Mesendoderm (in vitro differentiated cells): ENCODE measurements around the gene FUBP1.

Experiments
- DNase-seq: peaks from one replicate; pipeline ENCODE4 v3.0.0; 2013
- H2AK5ac ChIP-seq: 2 replicates; pipeline ENCODE4 v1.6.1; 2013; ENCODE audit warnings: low read length, inconsistent platforms
- H2BK120ac ChIP-seq: 2 replicates; pipeline ENCODE4 v1.6.1; 2013; ENCODE audit warnings: low read depth, mild to moderate bottlenecking, low read length, moderate library complexity, mixed read lengths
- H2BK15ac ChIP-seq: replicated peaks from 2 replicates; pipeline ENCODE4 v1.6.1; 2013; ENCODE audit warnings: low read depth, mild to moderate bottlenecking, moderate library complexity
- H2BK5ac ChIP-seq: 2 replicates; pipeline ENCODE4 v1.6.1; 2013; ENCODE audit warnings: low read length, inconsistent platforms
- H3K18ac ChIP-seq: 2 replicates; pipeline ENCODE4 v1.6.1; 2013; ENCODE audit warnings: mild to moderate bottlenecking, low read length, mixed read lengths
- H3K23ac ChIP-seq: one replicate; pipeline ENCODE4 v1.6.1; 2013; ENCODE audit warnings: low read length
- H3K27ac ChIP-seq: 2 replicates; pipeline ENCODE4 v1.5.1; 2013; ENCODE audit warnings: low read depth, mild to moderate bottlenecking, inconsistent platforms, low read length, moderate library complexity
- H3K27me3 ChIP-seq: 2 replicates; pipeline ENCODE4 v1.6.1; 2013; ENCODE audit warnings: low read length, control low read depth, mild to moderate bottlenecking, inconsistent platforms; ENCODE audit not compliant: insufficient read depth, poor library complexity
- H3K36me3 ChIP-seq: 2 replicates; pipeline ENCODE4 v1.6.1; 2013; ENCODE audit warnings: low read length, inconsistent platforms; ENCODE audit not compliant: control insufficient read depth, insufficient read depth
- H3K4ac ChIP-seq: one replicate; pipeline ENCODE4 v1.6.1; 2013; ENCODE audit warnings: low read depth, mild to moderate bottlenecking, low read length, moderate library complexity
- H3K4me1 ChIP-seq: 2 replicates; pipeline ENCODE4 v1.6.1; 2013; ENCODE audit warnings: low read depth, low read length, inconsistent platforms; ENCODE audit not compliant: control insufficient read depth
- H3K4me2 ChIP-seq: 2 replicates; pipeline ENCODE4 v1.6.1; 2013; ENCODE audit warnings: low read length
- H3K4me3 ChIP-seq: 2 replicates; pipeline ENCODE4 v1.5.1; 2013; ENCODE audit warnings: mild to moderate bottlenecking, low read length
- H3K56ac ChIP-seq: one replicate; pipeline ENCODE4 v1.6.1; 2013; ENCODE audit warnings: low read length
- H3K79me1 ChIP-seq: 2 replicates; pipeline ENCODE4 v1.6.1; 2013; ENCODE audit warnings: low read length, inconsistent platforms
- H3K79me2 ChIP-seq: 2 replicates; pipeline ENCODE4 v1.6.1; 2013; ENCODE audit warnings: mild to moderate bottlenecking, low read length; ENCODE audit not compliant: control insufficient read depth, insufficient read depth
- H3K9ac ChIP-seq: 2 replicates; pipeline ENCODE4 v1.6.1; 2013; ENCODE audit warnings: low read length, inconsistent platforms
- H4K5ac ChIP-seq: one replicate; pipeline ENCODE4 v1.6.1; 2013; ENCODE audit warnings: low read length
- H4K8ac ChIP-seq: one replicate; pipeline ENCODE4 v1.6.1; 2013; ENCODE audit warnings: low read depth, mild to moderate bottlenecking, control low read depth, low read length, moderate library complexity
- WGBS: extraction: QIAGEN DNeasy Blood & Tissue Kit; methylation state at CpG from one replicate; pipeline ENCODE4 v1.1.7; 2013; ENCODE audit warnings: low lambda C conversion rate, missing lambda C conversion rate; ENCODE audit not compliant: insufficient coverage; ENCODE audit errors: extremely low coverage; 5-methylcytosine and 5-hydroxymethylcytosine counted together
- small RNA-seq: library from polyadenylated mRNA; stranded (forward); fragments of <200 nt; extraction: miRNeasy Mini kit (QIAGEN cat#:217004); gene quantifications from one replicate; pipeline ENCODE3, GENCODE V24; 2013; ENCODE audit not compliant: insufficient read depth

FUBP1 gene

GRCh38 chr1:77905603-77906002, 73.3 kb downstream of the FUBP1 start:
- H3K9ac ChIP-seq = no peak overlapping the region
- no CpG with 5 or more reads among the region's 1 CpG for WGBS

GRCh38 chr1:77900687-77901293, 78.1 kb downstream of the FUBP1 start:
- Histone ChIP-seq H4K5ac (no peak overlapping the region), H2AK5ac (no peak overlapping the region), H3K23ac (no peak overlapping the region), H3K27me3 (no peaks in the 10 kb centered on the region), H2BK5ac (no peak overlapping the region), H3K4me1 (no peaks in the 10 kb centered on the region), H3K18ac (no peak overlapping the region), H2BK15ac (no peak overlapping the region), H3K36me3 (no peaks in the 10 kb centered on the region), H2BK120ac (no peak overlapping the region), H3K79me2 (no peaks in the 10 kb centered on the region), H3K4ac (no peak overlapping the region), H3K9ac (no peak overlapping the region), H3K79me1 (no peaks in the 10 kb centered on the region), H4K8ac (no peak overlapping the region), H3K4me2 (no peak overlapping the region), H3K4me3 (no peak overlapping the region), H3K56ac (no peak overlapping the region), H3K27ac (no peak overlapping the region)
- peak; percentile 77 for DNase-seq
- no CpG with 5 or more reads among the region's 4 CpGs for WGBS

More at GRCh38 chr1:77905603-77906002, 73.3 kb downstream of the FUBP1 start:
- Histone ChIP-seq H3K36me3 (no peaks in the 10 kb centered on the region), H4K5ac (no peak overlapping the region), H3K4me3 (no peak overlapping the region), H2BK5ac (no peak overlapping the region), H4K8ac (no peak overlapping the region), H3K18ac (no peak overlapping the region), H2BK15ac (no peak overlapping the region), H3K4me2 (no peak overlapping the region), H3K79me1 (no peaks in the 10 kb centered on the region), H3K27me3 (no peaks in the 10 kb centered on the region), H3K79me2 (no peaks in the 10 kb centered on the region), H2AK5ac (no peak overlapping the region), H3K27ac (no peak overlapping the region), H3K4ac (no peak overlapping the region), H2BK120ac (no peak overlapping the region), H3K4me1 (no peaks in the 10 kb centered on the region), H3K56ac (no peak overlapping the region), H3K23ac (no peak overlapping the region)
- DNase-seq = no peak

GRCh38 chr1:77899647-77900320, 79.1 kb downstream of the FUBP1 start:
- Histone ChIP-seq H3K4me2 (no peak overlapping the region), H3K23ac (no peak overlapping the region), H3K18ac (no peak overlapping the region), H3K36me3 (no peaks in the 10 kb centered on the region), H3K79me2 (no peaks in the 10 kb centered on the region), H4K8ac (no peak overlapping the region), H3K79me1 (no peaks in the 10 kb centered on the region), H3K56ac (no peak overlapping the region), H2BK15ac (no peak overlapping the region), H4K5ac (no peak overlapping the region), H3K4me1 (no peaks in the 10 kb centered on the region), H3K4ac (no peak overlapping the region), H3K9ac (no peak overlapping the region), H3K27ac (no peak overlapping the region), H3K27me3 (no peaks in the 10 kb centered on the region), H3K4me3 (no peak overlapping the region), H2BK5ac (no peak overlapping the region), H2AK5ac (no peak overlapping the region), H2BK120ac (no peak overlapping the region)
- no CpG with 5 or more reads among the region's 4 CpGs for WGBS
- no peak for DNase-seq

Small RNA genes within 50 kb of the gene (small RNA-seq; reads per million reads assigned to genes)
- 5.0 reads per million, percentile 70 among the genes with 10 or more reads in this experiment for gene AC103591.3
